Gastroesophageal sphincter (tissue), 4 donors: ENCODE data around the gene ZNF784. TPM values are rescaled to one million over a fixed set of nuclear protein-coding genes. Genes with fewer than 3 reads are reported as not detected.
"Not testable (repeated sequence)": the region's sequence is repeated elsewhere in the genome, so short reads cannot be mapped to it uniquely, and the experiment has no call there.

Experiments
- ATAC-seq: fragments of 150-250 bp; one replicate; pipeline ENCODE4 v1.9.1; 2016; ENCODE audit warnings: mild to moderate bottlenecking, moderate library complexity
- H3K27ac ChIP-seq, 4 donors: fragments of 200-600 bp; sonication (generic) in 3 of 4; 1 replicate in 3 of 4; 2 replicates in 1 of 4; pipeline ENCODE4 v1.5.1; 2016 to 2019
- H3K27me3 ChIP-seq: fragments of 200-600 bp; sonication (generic); one replicate; pipeline ENCODE4 v1.5.1; 2019
- H3K36me3 ChIP-seq, 2 donors: fragments of 200-600 bp; sonication (generic); one replicate each; pipeline ENCODE4 v1.5.1; 2019; ENCODE audit warnings: control low read depth in 1 of 2
- H3K4me1 ChIP-seq, 3 donors: fragments of 200-600 bp; sonication (generic); 1 replicate in 2 of 3; 2 replicates in 1 of 3; pipeline ENCODE4 v1.5.1; 2016 to 2019; ENCODE audit warnings: control low read depth in 2 of 3
- H3K4me3 ChIP-seq, 2 donors: fragments of 200-600 bp; sonication (generic); one replicate each; pipeline ENCODE4 v1.5.1; 2019; ENCODE audit warnings: mild to moderate bottlenecking in 1 of 2, moderate library complexity in 1 of 2
- H3K9me3 ChIP-seq, 3 donors: fragments of 200-600 bp; sonication (generic); one replicate each; pipeline ENCODE4 v1.5.1; 2017 to 2019; ENCODE audit warnings: control low read depth in 2 of 3
- EP300 ChIP-seq: sonication (generic); formaldehyde crosslinking; IDR thresholded peaks from one replicate; pipeline ENCODE4 v1.6.1; 2017; ENCODE audit warnings: antibody characterized with exemption, mild to moderate bottlenecking
- POLR2A ChIP-seq, 2 donors: fragments of 450-650 bp; IDR thresholded peaks; one replicate each; pipeline ENCODE4 v1.6.1; 2017; ENCODE audit warnings: antibody characterized with exemption in 2 of 2, mild to moderate bottlenecking in 2 of 2, moderate library complexity in 1 of 2
- POLR2AphosphoS5 ChIP-seq: sonication (generic); formaldehyde crosslinking; IDR thresholded peaks from one replicate; pipeline ENCODE4 v1.6.1; 2017; ENCODE audit warnings: antibody characterized with exemption
- WGBS, 2 donors: methylation state at CpG; one replicate each; pipeline ENCODE4 v1.1.5; 2018; ENCODE audit warnings: low coverage in 1 of 2; 5-methylcytosine and 5-hydroxymethylcytosine counted together
- total RNA-seq, 4 donors: library from RNA; depleted of rRNA; stranded (reverse); fragments of >200 nt; gene quantifications; one replicate each; pipeline ENCODE4 v1.1.0, GENCODE V29; 2016
- TF ChIP-seq, protein P1 (sequence below), 4 experiments: fragments of 200-600 bp in 2 of 4; fragments of 450-650 bp in 2 of 4; sonication (generic) in 1 of 4; IDR thresholded peaks; one replicate each; pipeline ENCODE4 v1.5.1; 2017 to 2019; ENCODE audit warnings: antibody characterized with exemption in 4 of 4, mild to moderate bottlenecking in 2 of 4, moderate library complexity in 2 of 4

Gene ZNF784
- total RNA-seq, 4 donors from 2014 or later = 0.54 to 8.1 (median 4.8) TPM

DNA sequence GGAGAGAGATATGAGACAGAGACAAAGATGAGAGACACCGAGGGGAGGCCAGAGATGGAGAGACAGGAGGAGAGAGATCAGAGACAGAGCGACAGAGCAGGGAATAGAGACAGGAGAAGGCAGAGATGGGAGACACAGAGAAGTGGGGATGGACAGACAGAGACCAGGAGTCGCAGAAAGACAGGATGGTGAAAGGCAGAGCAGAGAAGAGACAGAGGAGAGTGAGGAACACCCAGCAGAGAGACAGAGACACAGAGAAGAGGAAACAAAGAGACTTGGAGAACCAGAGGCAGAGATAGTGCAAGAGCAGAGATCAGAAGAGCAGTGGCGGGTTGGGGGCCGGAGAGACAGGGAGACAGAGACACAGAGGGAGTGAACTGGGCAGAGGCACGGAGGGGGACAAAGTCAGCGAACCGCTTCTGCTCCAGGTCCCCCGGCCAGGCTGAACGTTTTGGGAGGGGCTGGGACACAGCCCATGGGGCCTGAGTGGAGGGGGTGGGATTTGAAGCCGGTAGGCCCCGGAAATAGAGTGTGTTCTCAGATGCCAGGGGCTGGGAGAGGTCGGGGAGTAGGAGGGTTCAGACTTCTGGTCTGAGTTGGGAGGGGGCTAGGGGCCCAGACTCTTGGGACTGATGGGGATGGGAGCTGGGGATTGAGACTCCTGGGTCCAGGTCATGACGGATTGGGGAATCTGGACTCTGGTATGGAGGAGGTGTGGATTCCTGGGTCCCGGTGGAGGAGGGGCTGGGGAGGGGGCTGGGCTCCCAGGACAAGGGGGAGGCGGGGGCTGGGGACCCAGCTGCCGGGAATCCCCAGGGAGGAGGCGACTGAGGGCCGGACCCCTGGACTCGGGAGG is 44.4 kb downstream of the ZNF784 start:
- Histone ChIP-seq H3K4me1 (peaks cover 0 to 33% (median 8%) of the 10 kb centered on the region in 3 donors), H3K27ac (peak overlapping the region; percentile 91 to 94 (median 92)), H3K36me3 (peaks cover 0 to 29% of the 10 kb centered on the region in 2 donors), H3K27me3 (no peaks in the 10 kb centered on the region), H3K9me3 (no peaks in the 10 kb centered on the region), H3K4me3 (peak overlapping the region; percentile 93 to 94)
- WGBS, 2 donors = 6 to 8% methylated on average over 10 to 13 of the region's 20 CpGs
- TF ChIP-seq POLR2AphosphoS5 = no peak
- peak; percentile 25 for ATAC-seq

DNA sequence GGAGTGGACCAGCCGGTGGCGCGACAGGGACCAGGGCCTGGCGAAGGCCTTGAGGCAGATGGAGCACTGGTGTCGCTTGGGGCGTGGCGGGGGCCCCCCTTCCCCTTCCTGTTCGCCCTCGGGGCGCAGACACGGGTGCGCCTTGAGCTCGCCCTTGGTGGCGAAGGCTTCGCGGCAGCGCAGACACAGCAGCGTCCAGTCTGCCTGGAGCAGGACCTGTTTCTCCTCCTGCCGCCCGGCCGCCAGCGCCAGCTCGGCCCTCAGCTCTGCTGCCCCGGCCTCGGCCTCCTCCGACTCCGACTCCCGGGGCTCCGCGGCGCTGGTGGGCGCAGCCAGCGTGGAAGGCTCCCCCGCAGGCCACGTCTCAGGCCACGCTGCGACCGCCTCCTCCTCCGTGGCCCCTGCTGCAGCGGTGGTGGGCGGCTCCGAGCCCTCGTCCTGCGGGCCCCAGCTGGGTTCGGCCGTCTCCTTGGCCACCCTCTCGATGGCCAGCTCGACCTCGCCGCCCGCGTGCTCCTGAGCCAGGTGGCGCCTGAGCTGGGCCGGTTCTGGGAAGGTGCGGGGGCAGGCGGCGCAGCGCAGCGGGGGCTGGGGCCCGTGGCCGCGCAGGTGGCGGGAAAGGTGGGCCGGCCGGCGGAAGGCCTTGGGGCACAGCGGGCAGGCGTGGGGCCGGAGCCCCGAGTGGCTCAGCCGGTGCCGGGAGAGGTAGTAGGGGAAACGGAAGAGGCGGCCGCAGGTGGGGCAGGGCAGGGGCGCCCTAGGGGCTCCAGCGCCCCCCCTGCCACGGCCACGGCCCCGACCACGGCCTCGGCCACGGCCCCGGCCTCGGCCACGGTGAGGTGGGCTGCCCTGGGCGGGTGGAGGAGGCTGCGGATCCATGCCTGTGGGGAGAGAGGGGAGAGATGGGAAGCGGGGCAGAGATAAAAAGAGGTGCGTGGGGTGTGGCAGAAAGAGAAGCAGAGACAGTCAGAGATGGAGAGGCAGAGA is 45.3 kb downstream of the ZNF784 start:
- peak overlapping the region in 3 of 4 donors; percentile 92 to 94 (median 93) for H3K27ac ChIP-seq
- no peak for ATAC-seq
- 80 to 84% methylated on average over 7 to 8 of the region's 90 CpGs for WGBS, 2 donors
- peak overlapping the region in 1 of 2 donors; percentile 94 for H3K4me3 ChIP-seq
- TF ChIP-seq, protein P1, sequence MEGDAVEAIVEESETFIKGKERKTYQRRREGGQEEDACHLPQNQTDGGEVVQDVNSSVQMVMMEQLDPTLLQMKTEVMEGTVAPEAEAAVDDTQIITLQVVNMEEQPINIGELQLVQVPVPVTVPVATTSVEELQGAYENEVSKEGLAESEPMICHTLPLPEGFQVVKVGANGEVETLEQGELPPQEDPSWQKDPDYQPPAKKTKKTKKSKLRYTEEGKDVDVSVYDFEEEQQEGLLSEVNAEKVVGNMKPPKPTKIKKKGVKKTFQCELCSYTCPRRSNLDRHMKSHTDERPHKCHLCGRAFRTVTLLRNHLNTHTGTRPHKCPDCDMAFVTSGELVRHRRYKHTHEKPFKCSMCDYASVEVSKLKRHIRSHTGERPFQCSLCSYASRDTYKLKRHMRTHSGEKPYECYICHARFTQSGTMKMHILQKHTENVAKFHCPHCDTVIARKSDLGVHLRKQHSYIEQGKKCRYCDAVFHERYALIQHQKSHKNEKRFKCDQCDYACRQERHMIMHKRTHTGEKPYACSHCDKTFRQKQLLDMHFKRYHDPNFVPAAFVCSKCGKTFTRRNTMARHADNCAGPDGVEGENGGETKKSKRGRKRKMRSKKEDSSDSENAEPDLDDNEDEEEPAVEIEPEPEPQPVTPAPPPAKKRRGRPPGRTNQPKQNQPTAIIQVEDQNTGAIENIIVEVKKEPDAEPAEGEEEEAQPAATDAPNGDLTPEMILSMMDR (IDR thresholded peaks at IDR 0.05) = no peak
- no peak for TF ChIP-seq POLR2AphosphoS5
- TF ChIP-seq POLR2A (IDR thresholded peaks at IDR 0.05) = no peak
- TF ChIP-seq EP300 = no peak
- no peaks in the 10 kb centered on the region for H3K9me3 ChIP-seq
- H3K36me3 ChIP-seq = peaks cover 0 to 29% of the 10 kb centered on the region in 2 donors
- no peaks in the 10 kb centered on the region for H3K27me3 ChIP-seq
- H3K4me1 ChIP-seq = peaks cover 0 to 33% (median 8%) of the 10 kb centered on the region in 3 donors

DNA sequence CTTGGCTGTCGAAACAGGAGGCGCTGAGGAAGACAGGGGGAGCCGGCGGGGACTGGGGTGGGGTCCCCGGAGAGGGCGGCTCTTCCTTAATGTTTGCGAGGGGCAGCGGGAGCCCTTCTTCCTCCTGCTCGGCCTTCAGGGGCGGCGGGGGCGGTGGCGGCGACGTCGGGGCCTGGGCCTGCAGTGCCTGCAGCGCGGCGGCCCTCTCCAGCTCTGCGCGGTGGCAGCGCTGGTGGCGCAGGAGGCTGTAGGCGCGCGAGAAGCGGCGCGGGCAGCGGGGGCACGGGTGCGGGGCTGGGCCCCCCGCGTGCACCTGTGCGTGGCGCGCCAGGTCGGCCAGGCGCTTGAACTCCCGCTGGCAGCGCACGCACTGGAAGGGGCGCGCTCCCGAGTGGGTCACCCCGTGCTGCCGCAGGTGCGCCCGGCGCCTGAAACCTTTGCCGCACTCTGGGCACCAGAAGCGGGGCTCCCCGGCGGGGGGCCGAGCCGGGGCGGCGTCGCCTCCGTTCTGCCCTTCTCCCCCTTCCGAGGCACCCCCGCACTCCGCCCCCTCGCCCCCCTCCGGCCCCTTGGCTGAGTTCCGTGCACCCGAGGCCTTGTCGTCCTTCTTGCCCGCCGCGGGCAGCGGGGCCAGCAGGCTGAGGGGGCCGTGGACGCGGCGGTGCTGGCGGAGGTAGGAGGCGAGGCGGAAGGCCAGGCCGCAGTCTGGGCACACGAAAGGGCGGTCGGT is 46.2 kb downstream of the ZNF784 start:
- ATAC-seq = no peak
- H3K4me1 ChIP-seq = peaks cover 0 to 33% (median 8%) of the 10 kb centered on the region in 3 donors

DNA sequence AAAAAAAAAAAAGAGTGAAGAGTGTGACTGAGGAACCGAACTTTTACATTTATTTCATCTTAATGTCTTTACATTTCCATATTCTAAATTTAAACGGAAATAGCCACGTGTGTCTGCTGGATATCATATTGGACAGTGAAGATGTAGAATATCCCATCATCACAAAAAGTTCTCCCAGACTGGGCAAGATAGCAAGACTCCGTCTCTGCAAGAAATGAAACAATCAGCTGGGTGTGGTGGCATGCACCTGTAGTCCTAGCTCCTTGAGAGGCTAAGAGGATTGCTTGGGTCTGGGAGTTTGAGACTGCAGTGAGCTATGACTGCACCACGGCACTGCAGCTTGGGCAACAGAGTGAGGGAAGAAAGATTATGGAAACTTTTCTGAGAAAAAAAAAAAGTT is 47.6 kb downstream of the ZNF784 start:
- Histone ChIP-seq H3K9me3 (no peaks in the 10 kb centered on the region), H3K27ac (no peak overlapping the region), H3K27me3 (no peaks in the 10 kb centered on the region), H3K4me1 (peaks cover 0 to 25% (median 8%) of the 10 kb centered on the region in 3 donors), H3K4me3 (no peak overlapping the region), H3K36me3 (peaks cover 0 to 29% of the 10 kb centered on the region in 2 donors)
- ATAC-seq = no peak
- WGBS, 2 donors = 80 to 89% methylated on average over 5 of the region's 5 CpGs
- TF ChIP-seq, protein P1 (IDR thresholded peaks at IDR 0.05) = no peak
- TF ChIP-seq POLR2A (IDR thresholded peaks at IDR 0.05) (no peak), POLR2AphosphoS5 (no peak), EP300 (no peak)

More for the DNA sequence above, 46.2 kb downstream of the ZNF784 start:
- 100% methylated on average over 1 of the region's 83 CpGs; no CpG with 5 or more reads in 1 of the 2 donors for WGBS, 2 donors
- Histone ChIP-seq H3K36me3 (peaks cover 0 to 29% of the 10 kb centered on the region in 2 donors), H3K27me3 (no peaks in the 10 kb centered on the region), H3K27ac (no peak overlapping the region), H3K4me3 (no peak overlapping the region), H3K9me3 (no peaks in the 10 kb centered on the region)
- no peak for TF ChIP-seq POLR2A (IDR thresholded peaks at IDR 0.05)
- no peak for TF ChIP-seq EP300
- no peak for TF ChIP-seq POLR2AphosphoS5
- TF ChIP-seq, protein P1 (IDR thresholded peaks at IDR 0.05) = no peak

DNA sequence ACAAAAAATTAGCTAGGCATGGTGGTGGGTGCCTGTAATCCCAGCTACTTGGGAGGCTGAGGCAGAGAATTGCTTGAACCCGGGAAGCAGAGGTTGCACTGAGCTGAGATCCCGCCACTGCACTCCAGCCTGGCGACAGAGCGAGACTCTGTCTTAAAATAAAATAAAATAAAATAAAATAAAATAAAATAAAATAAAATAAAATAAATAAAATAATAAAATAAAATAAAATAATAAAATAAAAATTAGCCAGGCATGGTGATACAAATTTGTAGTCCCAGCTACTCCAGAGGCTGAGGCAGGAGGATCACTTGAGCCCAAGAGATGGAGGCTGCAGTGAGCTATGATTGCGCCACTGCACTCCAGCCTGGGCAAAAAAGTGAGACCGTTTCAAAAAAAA is 50.4 kb downstream of the ZNF784 start:
- not testable (repeated sequence) for H3K27me3 ChIP-seq, H3K4me1 ChIP-seq, H3K27ac ChIP-seq, H3K9me3 ChIP-seq, ATAC-seq, H3K4me3 ChIP-seq
- 87 to 100% methylated on average over 1 to 6 of the region's 6 CpGs for WGBS, 2 donors
- peaks cover 0 to 23% of the 10 kb centered on the region in 2 donors for H3K36me3 ChIP-seq

Other genes starting within 250 kb of the ZNF784 start
- not detected for gene TMEM190, start 247.7 kb downstream of the ZNF784 start, total RNA-seq
- gene TMEM238, start 240.3 kb downstream of the ZNF784 start, total RNA-seq = 1 to 10 TPM in 2 of 4 donors, not detected in 2; 1.6 to 6.0 TPM
- gene RPL28, start 238.6 kb downstream of the ZNF784 start, total RNA-seq = 100 to 1,000 TPM; 174 to 282 (median 271) TPM
- 10 to 100 TPM; 12.6 to 17.7 (median 15.4) TPM for gene UBE2S, start 216.8 kb downstream of the ZNF784 start, total RNA-seq
- not detected for gene SHISA7, start 181.3 kb downstream of the ZNF784 start, total RNA-seq
- gene ISOC2, start 162.9 kb downstream of the ZNF784 start, total RNA-seq = 10 to 100 TPM; 39.0 to 78.5 (median 63.8) TPM
- not detected for gene C19orf85, start 159.8 kb downstream of the ZNF784 start, total RNA-seq
- gene ZNF628, start 147.9 kb downstream of the ZNF784 start, total RNA-seq = 10 to 100 TPM in 1 of 4 donors, 1 to 10 TPM in 3; 2.4 to 13.0 (median 4.9) TPM
- 10 to 100 TPM in 1 of 4 donors, 1 to 10 TPM in 3; 7.4 to 14.0 (median 7.9) TPM for gene NAT14, start 139.4 kb downstream of the ZNF784 start, total RNA-seq
- 10 to 100 TPM in 3 of 4 donors, 1 to 10 TPM in 1; 6.3 to 39.2 (median 23.5) TPM for gene SSC5D, start 136.1 kb downstream of the ZNF784 start, total RNA-seq
- not detected for gene SBK2, start 87.4 kb downstream of the ZNF784 start, total RNA-seq
- under 1 TPM in 2 of 4 donors, not detected in 2; 0.40 TPM for gene SBK3, start 79.0 kb downstream of the ZNF784 start, total RNA-seq
- gene ZNF579, start 43.7 kb downstream of the ZNF784 start, total RNA-seq = 1 to 10 TPM; 2.8 to 6.9 (median 3.9) TPM
- gene FIZ1, start 25.0 kb downstream of the ZNF784 start, total RNA-seq = 10 to 100 TPM in 2 of 4 donors, 1 to 10 TPM in 2; 4.7 to 11.2 (median 9.9) TPM
- gene ZNF524, start 24.3 kb downstream of the ZNF784 start, total RNA-seq = 10 to 100 TPM; 20.3 to 33.5 (median 26.4) TPM
- 10 to 100 TPM in 1 of 4 donors, 1 to 10 TPM in 3; 4.6 to 12.0 (median 6.4) TPM for gene ZNF865, start 18.9 kb downstream of the ZNF784 start, total RNA-seq
- 10 to 100 TPM; 28.9 to 44.1 (median 35.2) TPM for gene ZNF580, start 16.4 kb upstream of the ZNF784 start, total RNA-seq
- gene ZNF581, start 19.1 kb upstream of the ZNF784 start, total RNA-seq = 10 to 100 TPM in 3 of 4 donors, 1 to 10 TPM in 1; 8.4 to 17.5 (median 11.4) TPM
- gene CCDC106, start 23.6 kb upstream of the ZNF784 start, total RNA-seq = 10 to 100 TPM; 11.4 to 28.5 (median 15.5) TPM
- 10 to 100 TPM; 68.9 to 97.9 (median 91.4) TPM for gene U2AF2, start 30.5 kb upstream of the ZNF784 start, total RNA-seq
- gene EPN1, start 50.7 kb upstream of the ZNF784 start, total RNA-seq = 100 to 1,000 TPM in 1 of 4 donors, 10 to 100 TPM in 3; 44.8 to 165 (median 70.2) TPM
- gene NLRP9, start 113.8 kb upstream of the ZNF784 start, total RNA-seq = not detected
- not detected for gene RFPL4A, start 134.5 kb upstream of the ZNF784 start, total RNA-seq
- not detected for gene RFPL4AL1, start 144.6 kb upstream of the ZNF784 start, total RNA-seq
- gene NLRP11, start 207.4 kb upstream of the ZNF784 start, total RNA-seq = not detected
- gene NLRP4, start 212.0 kb upstream of the ZNF784 start, total RNA-seq = not detected